Measurements from ENCODE around the gene AGBL5.
"Not testable (repeated sequence)": the region's sequence is repeated elsewhere in the genome, so short reads cannot be mapped to it uniquely, and the experiment has no call there.

Gene AGBL5

GRCh38 chr2:27053321-27053720 is 1.9 kb downstream of the AGBL5 start:
- DNase-seq (ENCODE audit: low read depth, low spot score): no peak

GRCh38 chr2:27053776-27054175 is 2.3 kb downstream of the AGBL5 start:
- DNase-seq (ENCODE audit: low read depth, low spot score): no peak

- no peak for DNase-seq (ENCODE audit: low read depth, low spot score)
These were observed 3.3 kb downstream of the AGBL5 start for GRCh38 chr2:27054721-27055120.

- no peak for DNase-seq (ENCODE audit: low read depth, low spot score)
These were observed 5.7 kb downstream of the AGBL5 start for GRCh38 chr2:27057184-27057583.

- no peak for DNase-seq (ENCODE audit: low read depth, low spot score)
These were observed 6.7 kb downstream of the AGBL5 start for GRCh38 chr2:27058210-27058609.

- DNase-seq (ENCODE audit: low read depth, low spot score): no peak
These were observed 7.8 kb downstream of the AGBL5 start for GRCh38 chr2:27059141-27059820.

GRCh38 chr2:27060323-27060722 is 8.9 kb downstream of the AGBL5 start:
- DNase-seq (ENCODE audit: low read depth, low spot score): no peak

GRCh38 chr2:27065128-27065527 is 13.7 kb downstream of the AGBL5 start:
- DNase-seq (ENCODE audit: low read depth, low spot score): no peak

GRCh38 chr2:27067385-27067784 is 15.9 kb downstream of the AGBL5 start:
- DNase-seq (ENCODE audit: low read depth, low spot score): no peak

GRCh38 chr2:27069436-27069835 is 18.0 kb downstream of the AGBL5 start:
- no peak for DNase-seq (ENCODE audit: low read depth, low spot score)

- DNase-seq (ENCODE audit: low read depth, low spot score): no peak
These were observed 18.6 kb downstream of the AGBL5 start for GRCh38 chr2:27069961-27070618.

- no peak for DNase-seq (ENCODE audit: low read depth, low spot score)
These were observed 19.3 kb downstream of the AGBL5 start for GRCh38 chr2:27070653-27071276.

GRCh38 chr2:27071277-27071989 is 20.0 kb downstream of the AGBL5 start, which contains the start of gene OST4:
TSS of gene OST4 (minus strand) at chr2:27071654.
- peak; percentile 98 for DNase-seq (ENCODE audit: low read depth, low spot score)

GRCh38 chr2:27071990-27072830 is 20.7 kb downstream of the AGBL5 start:
- DNase-seq (ENCODE audit: low read depth, low spot score): peak; percentile 93

GRCh38 chr2:27072920-27073319 is 21.5 kb downstream of the AGBL5 start:
- peak; percentile 67 for DNase-seq (ENCODE audit: low read depth, low spot score)

- DNase-seq (ENCODE audit: low read depth, low spot score): no peak
These were observed 22.3 kb downstream of the AGBL5 start for GRCh38 chr2:27073782-27074181.

- peak; percentile 19 for DNase-seq (ENCODE audit: low read depth, low spot score)
These were observed 23.5 kb downstream of the AGBL5 start for GRCh38 chr2:27074738-27075565.

GRCh38 chr2:27075566-27075871 is 24.1 kb downstream of the AGBL5 start:
- not testable (repeated sequence) for DNase-seq (ENCODE audit: low read depth, low spot score)

GRCh38 chr2:27076323-27076722 is 24.9 kb downstream of the AGBL5 start:
- DNase-seq (ENCODE audit: low read depth, low spot score): no peak

GRCh38 chr2:27077231-27077630 is 25.8 kb downstream of the AGBL5 start:
- no peak for DNase-seq (ENCODE audit: low read depth, low spot score)

All from astrocyte of the hippocampus (primary cell).